Measurements from ENCODE around the gene TADA2B. TPM values are rescaled to one million over a fixed set of nuclear protein-coding genes. Genes with fewer than 3 reads are reported as not detected.

TADA2B gene
- total RNA-seq, 1 experiment from 2014 or later, result 12.6 TPM

Other genes with a start within 250 kb of the TADA2B start
- 54.7 and 59.1 TPM in 2 replicates for gene TBC1D14, start 133.5 kb upstream of the TADA2B start, total RNA-seq (2014; rRNA removed; shearing (Covaris generic))
- 57.9 and 76.0 TPM in 2 replicates for gene GRPEL1, start 24.7 kb downstream of the TADA2B start, total RNA-seq (2014; rRNA removed; shearing (Covaris generic))
- 0.78 and 1.1 TPM in 2 replicates for gene SORCS2, start 149.2 kb downstream of the TADA2B start, total RNA-seq (2014; rRNA removed; shearing (Covaris generic))

Data from A172 (cell line).